ENCODE results near the gene HACD1.

Gene HACD1

GRCh38 chr10:17547060-17547459, 70.1 kb downstream of the HACD1 start:
- Histone ChIP-seq H3K9me3 (ENCODE audit: control insufficient read depth, insufficient read depth, low read depth, low read length) (no peaks in the 10 kb centered on the region), H3K27ac (ENCODE audit: extremely low read depth, low read depth, low read length) (no peak overlapping the region), H3K4me1 (ENCODE audit: control insufficient read depth, insufficient read depth, low read length) (no peaks in the 10 kb centered on the region), H3K4me3 (ENCODE audit: low read depth, low read length) (no peak overlapping the region), H3K36me3 (ENCODE audit: control insufficient read depth in 2 of 2, insufficient read depth in 1 of 2, low read length in 2 of 2) (no peaks in the 10 kb centered on the region)
- TF ChIP-seq ZNF571 (tag by site-specific recombination; IDR thresholded peaks at IDR 0.05) (no peak), ZNF624 (tag by site-specific recombination; IDR thresholded peaks at IDR 0.05) (no peak), ZNF530 (tag by site-specific recombination; IDR thresholded peaks at IDR 0.05; ENCODE audit: low read depth) (no peak), ZXDB (tag by site-specific recombination; IDR thresholded peaks at IDR 0.05) (no peak), ZNF660 (tag by site-specific recombination; IDR thresholded peaks at IDR 0.05) (no peak), ZNF239 (tag by site-specific recombination; IDR thresholded peaks at IDR 0.05) (no peak), KLF7 (tag by site-specific recombination; IDR thresholded peaks at IDR 0.05; ENCODE audit: borderline replicate concordance) (no peak), GLI4 (tag by site-specific recombination; IDR thresholded peaks at IDR 0.05) (no peak), ZNF140 (tag by site-specific recombination; IDR thresholded peaks at IDR 0.05) (no peak), OSR2 (tag by site-specific recombination; IDR thresholded peaks at IDR 0.05) (no peak), ZNF791 (tag by site-specific recombination; IDR thresholded peaks at IDR 0.05) (no peak)
- ChIA-PET CTCF (no interaction called here), POLR2A (no interaction called here)

- CTCF ChIA-PET, result interaction anchor here (0.6 kb wide), 1 partner anchor 621 kb away, joined by 3 read pairs; no protein-coding TSS in a partner anchor
- POLR2A ChIA-PET, result no interaction called here
- Histone ChIP-seq H3K4me1 (ENCODE audit: control insufficient read depth, insufficient read depth, low read length) (no peaks in the 10 kb centered on the region), H3K4me3 (ENCODE audit: low read depth, low read length) (no peak overlapping the region), H3K36me3 (ENCODE audit: control insufficient read depth in 2 of 2, insufficient read depth in 1 of 2, low read length in 2 of 2) (no peaks in the 10 kb centered on the region), H3K27ac (ENCODE audit: extremely low read depth, low read depth, low read length) (no peak overlapping the region), H3K9me3 (ENCODE audit: control insufficient read depth, insufficient read depth, low read depth, low read length) (no peaks in the 10 kb centered on the region)
- TF ChIP-seq ZNF426 (tag by site-specific recombination; IDR thresholded peaks at IDR 0.05) (no peak), ZNF510 (tag by site-specific recombination; IDR thresholded peaks at IDR 0.05; ENCODE audit: insufficient replicate concordance) (no peak), ZNF560 (tag by site-specific recombination; IDR thresholded peaks at IDR 0.05; ENCODE audit: borderline replicate concordance) (no peak)
- TF ChIP-seq, protein P1, sequence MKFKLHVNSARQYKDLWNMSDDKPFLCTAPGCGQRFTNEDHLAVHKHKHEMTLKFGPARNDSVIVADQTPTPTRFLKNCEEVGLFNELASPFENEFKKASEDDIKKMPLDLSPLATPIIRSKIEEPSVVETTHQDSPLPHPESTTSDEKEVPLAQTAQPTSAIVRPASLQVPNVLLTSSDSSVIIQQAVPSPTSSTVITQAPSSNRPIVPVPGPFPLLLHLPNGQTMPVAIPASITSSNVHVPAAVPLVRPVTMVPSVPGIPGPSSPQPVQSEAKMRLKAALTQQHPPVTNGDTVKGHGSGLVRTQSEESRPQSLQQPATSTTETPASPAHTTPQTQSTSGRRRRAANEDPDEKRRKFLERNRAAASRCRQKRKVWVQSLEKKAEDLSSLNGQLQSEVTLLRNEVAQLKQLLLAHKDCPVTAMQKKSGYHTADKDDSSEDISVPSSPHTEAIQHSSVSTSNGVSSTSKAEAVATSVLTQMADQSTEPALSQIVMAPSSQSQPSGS (tag by site-specific recombination; IDR thresholded peaks at IDR 0.05; ENCODE audit: low read depth), result no peak
Observed at GRCh38 chr10:17544465-17544864, 72.7 kb downstream of the HACD1 start.
